Measurements from ENCODE around the gene RABEPK.

GRCh38 chr9:125190361-125190801, 10.0 kb upstream of the RABEPK start:
- TF ChIP-seq POLR2A (IDR thresholded peaks at IDR 0.05; ENCODE audit: low read length) (no peak), GATA1 (IDR thresholded peaks at IDR 0.05; ENCODE audit: low read depth, low read length) (no peak)

Data from erythroblast (primary cell).